Epithelial cell of proximal tubule (primary cell): ENCODE data around the gene GGA3. TPM values are rescaled to one million over a fixed set of nuclear protein-coding genes. Genes with fewer than 3 reads are reported as not detected.
"Not testable (repeated sequence)": the region's sequence is repeated elsewhere in the genome, so short reads cannot be mapped to it uniquely, and the experiment has no call there.

ENCODE experiments used
- DNase-seq: peaks from one replicate; pipeline ENCODE4 v3.0.0-alpha.2; 2011; ENCODE audit warnings: low read depth
- H3K4me3 ChIP-seq: 2 replicates; pipeline ENCODE4 v1.5.1; 2011; ENCODE audit warnings: low read depth, mild to moderate bottlenecking, low read length
- CTCF ChIP-seq: conservative IDR thresholded peaks from 2 replicates; pipeline ENCODE4 v1.5.1; 2012; ENCODE audit warnings: low read depth, mild to moderate bottlenecking, low read length
- total RNA-seq: library from RNA; depleted of rRNA; stranded (reverse); fragments of >200 nt; gene quantifications from 2 replicates; pipeline ENCODE4 v1.2.3, GENCODE V29; 2015

GGA3 gene
- total RNA-seq, 1 donor from 2014 or later = 19.5 TPM

- no peak for DNase-seq
- H3K4me3 ChIP-seq = no peak overlapping the region
- no peak for TF ChIP-seq CTCF
Observed at GRCh38 chr17:75266316-75267152, 5.1 kb upstream of the GGA3 start.

- no peak overlapping the region for H3K4me3 ChIP-seq
- no peak for TF ChIP-seq CTCF
- DNase-seq = no peak
Observed at GRCh38 chr17:75265614-75266315, 4.4 kb upstream of the GGA3 start.

GRCh38 chr17:75263055-75263454 lies 1.6 kb upstream of the GGA3 start:
- no peak for DNase-seq
- no peak for TF ChIP-seq CTCF
- H3K4me3 ChIP-seq = peak overlapping the region; percentile 99

GRCh38 chr17:75262112-75262606 lies 753 bp upstream of the GGA3 start:
- no peak for TF ChIP-seq CTCF
- H3K4me3 ChIP-seq = peak overlapping the region; percentile 99
- DNase-seq = no peak

GRCh38 chr17:75260641-75261335 lies 618 bp downstream of the GGA3 start:
- peak overlapping the region; percentile 99 for H3K4me3 ChIP-seq
- DNase-seq = no peak
- no peak for TF ChIP-seq CTCF

- H3K4me3 ChIP-seq, DNase-seq: not testable (repeated sequence)
Observed at GRCh38 chr17:75257228-75257627, 4.2 kb downstream of the GGA3 start.

- not testable (repeated sequence) for DNase-seq, H3K4me3 ChIP-seq
Observed at GRCh38 chr17:75255954-75256698, 5.3 kb downstream of the GGA3 start.
